Measurements from ENCODE around the gene IGLL5. TPM values are rescaled to one million over a fixed set of nuclear protein-coding genes. Genes with fewer than 3 reads are reported as not detected.
A peak's percentile ranks its signal among the peaks of the same experiment; 100 is the strongest.
"Not testable (repeated sequence)": the region's sequence is repeated elsewhere in the genome, so short reads cannot be mapped to it uniquely, and the experiment has no call there.

Gene IGLL5
- total RNA-seq, 3 donors from 2014 or later: 0.79 TPM; not detected in 2

DNA sequence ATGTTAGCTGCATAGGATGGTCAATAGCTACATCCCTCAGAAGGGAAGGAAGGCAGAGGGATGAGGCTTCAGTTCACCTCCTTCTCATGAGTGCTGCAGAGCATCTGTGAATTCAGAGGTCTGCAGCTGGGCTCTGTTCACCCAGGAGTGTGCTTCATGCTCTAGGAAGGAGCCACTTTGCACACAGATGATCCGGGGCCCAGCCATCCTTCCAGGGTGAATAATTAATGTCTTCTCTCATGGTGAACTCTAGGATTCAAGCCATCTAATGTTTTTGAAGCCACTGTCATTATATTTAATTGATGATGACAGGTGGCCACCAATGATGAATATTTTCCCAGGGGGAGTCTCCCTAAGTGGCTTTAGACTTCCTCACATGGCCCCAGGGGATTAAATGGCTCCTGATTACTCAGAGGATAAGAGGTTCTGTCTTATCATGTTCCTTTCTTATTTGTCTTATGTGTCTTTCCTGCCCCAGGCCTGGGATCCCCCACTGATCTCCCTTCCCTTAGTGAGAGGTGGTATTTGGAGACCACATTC is 10.9 kb downstream of the IGLL5 start:
- not testable (repeated sequence) for H3K4me3 Mint-ChIP-seq; ATAC-seq; H3K27me3 Mint-ChIP-seq (ENCODE audit: low read depth); DNase-seq; H3K4me1 Mint-ChIP-seq (ENCODE audit: low read depth); H3K36me3 Mint-ChIP-seq (ENCODE audit: insufficient read depth); H3K9me3 Mint-ChIP-seq

GRCh38 chr22:22899342-22900080 is 11.9 kb downstream of the IGLL5 start:
- not testable (repeated sequence) for H3K36me3 Mint-ChIP-seq (ENCODE audit: insufficient read depth); H3K4me1 Mint-ChIP-seq (ENCODE audit: low read depth); H3K9me3 Mint-ChIP-seq; H3K27me3 Mint-ChIP-seq (ENCODE audit: low read depth); ATAC-seq; H3K4me3 Mint-ChIP-seq; DNase-seq

GRCh38 chr22:22900527-22901205 is 13.1 kb downstream of the IGLL5 start:
- H3K27me3 Mint-ChIP-seq (ENCODE audit: low read depth); DNase-seq; H3K9me3 Mint-ChIP-seq: not testable (repeated sequence)

GRCh38 chr22:22901578-22902218 is 14.1 kb downstream of the IGLL5 start:
- Mint-ChIP-seq H3K4me3 (no peak overlapping the region), H3K27me3 (ENCODE audit: low read depth) (peaks cover under 1% of the 10 kb centered on the region), H3K9me3 (no peaks in the 10 kb centered on the region), H3K4me1 (ENCODE audit: low read depth) (no peaks in the 10 kb centered on the region), H3K36me3 (ENCODE audit: insufficient read depth) (no peaks in the 10 kb centered on the region)
- DNase-seq (no peak), ATAC-seq (no peak)

More at GRCh38 chr22:22900527-22901205, 13.1 kb downstream of the IGLL5 start:
- H3K4me1 Mint-ChIP-seq (ENCODE audit: low read depth); H3K4me3 Mint-ChIP-seq; H3K36me3 Mint-ChIP-seq (ENCODE audit: insufficient read depth): not testable (repeated sequence)
- ATAC-seq: peak in 1 of 2 donors; percentile 20

- H3K9me3 Mint-ChIP-seq: no peaks in the 10 kb centered on the region
- no peak for ATAC-seq
- H3K4me3 Mint-ChIP-seq: no peak overlapping the region
- no peak for DNase-seq
- no peaks in the 10 kb centered on the region for H3K36me3 Mint-ChIP-seq (ENCODE audit: insufficient read depth)
- no peaks in the 10 kb centered on the region for H3K4me1 Mint-ChIP-seq (ENCODE audit: low read depth)
- peaks cover 3% of the 10 kb centered on the region for H3K27me3 Mint-ChIP-seq (ENCODE audit: low read depth)
These were observed 14.8 kb downstream of the IGLL5 start for GRCh38 chr22:22902247-22903001.

GRCh38 chr22:22903355-22903777 is 15.8 kb downstream of the IGLL5 start:
- ATAC-seq: no peak
- Mint-ChIP-seq H3K9me3 (no peaks in the 10 kb centered on the region), H3K36me3 (ENCODE audit: insufficient read depth) (no peaks in the 10 kb centered on the region), H3K4me1 (ENCODE audit: low read depth) (no peaks in the 10 kb centered on the region), H3K4me3 (no peak overlapping the region), H3K27me3 (ENCODE audit: low read depth) (peaks cover 3% of the 10 kb centered on the region)
- no peak for DNase-seq

GRCh38 chr22:22903781-22904192 is 16.2 kb downstream of the IGLL5 start:
- H3K9me3 Mint-ChIP-seq; H3K4me1 Mint-ChIP-seq (ENCODE audit: low read depth); H3K36me3 Mint-ChIP-seq (ENCODE audit: insufficient read depth); H3K4me3 Mint-ChIP-seq; ATAC-seq; H3K27me3 Mint-ChIP-seq (ENCODE audit: low read depth); DNase-seq: not testable (repeated sequence)

- H3K4me1 Mint-ChIP-seq (ENCODE audit: low read depth); H3K4me3 Mint-ChIP-seq; H3K27me3 Mint-ChIP-seq (ENCODE audit: low read depth); H3K9me3 Mint-ChIP-seq; ATAC-seq; DNase-seq; H3K36me3 Mint-ChIP-seq (ENCODE audit: insufficient read depth): not testable (repeated sequence)
These were observed 17.1 kb downstream of the IGLL5 start for GRCh38 chr22:22904736-22905135.

GRCh38 chr22:22906391-22906790 is 18.8 kb downstream of the IGLL5 start:
- not testable (repeated sequence) for H3K4me3 Mint-ChIP-seq; DNase-seq; ATAC-seq; H3K27me3 Mint-ChIP-seq (ENCODE audit: low read depth); H3K9me3 Mint-ChIP-seq; H3K36me3 Mint-ChIP-seq (ENCODE audit: insufficient read depth); H3K4me1 Mint-ChIP-seq (ENCODE audit: low read depth)

DNA sequence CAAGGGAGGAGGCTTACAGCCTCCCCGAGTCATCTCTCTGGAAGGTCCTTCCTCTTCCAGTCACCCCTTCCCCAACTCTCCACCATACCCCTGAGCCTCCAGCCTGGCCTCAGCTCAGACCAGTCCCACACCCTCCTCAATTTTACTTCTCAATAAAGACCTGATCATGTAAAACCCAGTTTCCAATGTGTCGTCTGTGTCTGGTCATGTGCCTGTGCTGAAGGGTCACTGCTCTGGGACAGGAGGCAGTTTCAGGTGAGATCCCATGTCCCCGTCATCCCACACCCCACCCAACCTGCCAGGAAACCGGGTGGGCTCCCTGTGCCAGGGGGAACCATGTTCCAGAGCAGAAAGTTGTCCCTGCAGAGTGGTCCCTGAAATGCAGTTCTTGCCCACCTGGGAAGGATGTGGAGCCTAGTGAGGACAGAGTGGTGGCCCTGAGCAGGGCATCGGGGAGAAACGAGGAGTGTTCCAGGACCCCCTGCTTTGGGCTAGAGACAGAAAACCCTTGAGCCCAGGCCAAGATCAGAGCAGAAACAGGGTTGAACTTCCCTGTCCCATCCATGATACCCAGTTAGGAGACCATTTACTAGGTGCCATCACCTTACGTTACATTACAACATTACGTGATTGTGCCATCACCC is 19.4 kb downstream of the IGLL5 start:
- DNase-seq (no peak), ATAC-seq (no peak)
- Mint-ChIP-seq H3K27me3 (ENCODE audit: low read depth) (peaks cover 5% of the 10 kb centered on the region), H3K4me1 (ENCODE audit: low read depth) (peaks cover 5% of the 10 kb centered on the region), H3K36me3 (ENCODE audit: insufficient read depth) (no peaks in the 10 kb centered on the region), H3K9me3 (no peaks in the 10 kb centered on the region), H3K4me3 (no peak overlapping the region)

DNA sequence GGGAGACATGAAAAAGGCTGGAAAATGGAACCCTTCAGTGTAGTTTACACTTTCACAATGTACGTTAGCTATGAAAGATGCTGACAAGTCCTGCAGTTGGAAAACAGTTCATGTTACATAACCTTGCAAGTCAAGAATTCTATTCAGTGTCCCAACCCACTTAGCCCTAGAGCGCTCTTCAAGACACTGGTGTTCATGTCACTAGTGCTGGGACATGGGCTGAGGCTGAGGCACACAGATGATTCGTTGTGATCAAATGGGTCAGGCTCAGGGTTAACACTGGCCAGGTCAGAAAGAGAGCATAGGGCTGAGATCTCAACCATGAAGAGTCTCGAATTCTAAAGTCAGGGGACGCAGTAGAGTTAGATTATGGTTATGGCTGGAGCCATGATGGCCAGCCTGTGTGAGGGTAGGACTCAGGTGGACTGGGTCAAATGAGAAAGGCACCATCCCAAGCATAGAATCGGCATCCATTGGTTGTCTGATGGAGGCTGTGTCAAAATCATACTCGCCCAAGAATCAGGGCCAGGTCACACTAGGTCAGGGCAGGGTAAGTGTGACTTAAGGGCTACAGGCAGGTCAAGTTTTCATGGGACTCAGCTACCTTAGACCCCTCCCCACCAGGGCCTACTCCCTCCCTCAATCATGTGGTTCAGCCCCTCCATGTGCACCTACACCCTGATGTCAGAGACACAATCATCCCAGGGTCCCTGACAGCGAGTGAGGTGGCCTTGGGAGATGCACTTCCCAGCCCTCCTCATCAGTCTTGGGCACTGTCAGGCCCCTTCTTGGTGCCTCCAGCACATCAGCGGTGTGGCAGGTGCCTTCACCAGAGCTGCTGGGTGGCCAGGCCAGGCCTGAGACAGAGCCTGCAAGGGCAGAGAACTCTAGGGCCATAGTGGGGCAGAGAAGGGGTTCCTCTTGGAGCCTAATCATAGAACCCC is 20.2 kb downstream of the IGLL5 start:
- Mint-ChIP-seq H3K4me3 (no peak overlapping the region), H3K4me1 (ENCODE audit: low read depth) (peaks cover 5% of the 10 kb centered on the region)
- no peak for ATAC-seq

DNA sequence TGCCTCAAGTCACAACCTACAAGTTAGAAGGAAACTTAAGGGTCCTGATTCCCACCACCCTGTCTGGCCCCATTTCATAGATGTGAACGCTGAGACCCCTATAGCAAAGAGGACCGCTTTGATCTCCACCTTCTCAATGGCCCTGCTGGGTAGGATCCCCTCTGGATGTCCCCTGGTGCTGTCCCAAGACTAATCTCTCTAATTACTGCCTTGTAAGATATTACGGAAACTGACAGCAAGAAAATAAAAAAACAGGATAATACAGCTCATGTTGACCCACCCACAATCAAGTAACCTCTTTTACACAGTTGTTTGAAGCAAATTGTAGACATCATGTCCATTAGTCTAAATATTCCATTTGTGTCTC is 20.9 kb downstream of the IGLL5 start:
- no peaks in the 10 kb centered on the region for H3K9me3 Mint-ChIP-seq
- H3K27me3 Mint-ChIP-seq (ENCODE audit: low read depth): peaks cover 5% of the 10 kb centered on the region
- no peaks in the 10 kb centered on the region for H3K36me3 Mint-ChIP-seq (ENCODE audit: insufficient read depth)
- DNase-seq: no peak
- no peak overlapping the region for H3K4me3 Mint-ChIP-seq
- ATAC-seq: no peak
- H3K4me1 Mint-ChIP-seq (ENCODE audit: low read depth): peaks cover 5% of the 10 kb centered on the region

More for the DNA sequence above, 20.2 kb downstream of the IGLL5 start:
- H3K36me3 Mint-ChIP-seq (ENCODE audit: insufficient read depth): no peaks in the 10 kb centered on the region
- H3K27me3 Mint-ChIP-seq (ENCODE audit: low read depth): peaks cover 5% of the 10 kb centered on the region
- no peaks in the 10 kb centered on the region for H3K9me3 Mint-ChIP-seq
- DNase-seq: no peak

Data from activated T-cell treated with anti-CD3 and anti-CD28 coated beads, Interleukin-2, amount 50 U/mL, for 4 hours (primary cell).